H9 (cell line): ENCODE results near the gene EXPH5. TPM values are rescaled to one million over a fixed set of nuclear protein-coding genes. Genes with fewer than 3 reads are reported as not detected.

Experiments used
- DNase-seq: peaks from one replicate; pipeline ENCODE4 v3.0.0-alpha.2; 2017
- H2AFZ ChIP-seq: one replicate; pipeline ENCODE4 v1.6.1; 2013; ENCODE audit warnings: mild to moderate bottlenecking, low read length, control low read depth, moderate library complexity
- H2AK5ac ChIP-seq: 2 replicates; pipeline ENCODE4 v1.6.1; 2013; ENCODE audit warnings: low read length, control low read depth, mixed read lengths; ENCODE audit not compliant: insufficient read length
- H2BK120ac ChIP-seq: one replicate; pipeline ENCODE4 v1.6.1; 2013; ENCODE audit warnings: low read depth, mild to moderate bottlenecking, low read length, control low read depth, inconsistent platforms; ENCODE audit not compliant: poor library complexity, severe bottlenecking
- H2BK12ac ChIP-seq: 2 replicates; pipeline ENCODE4 v1.6.1; 2013; ENCODE audit warnings: low read length, control low read depth, mixed read lengths, low read depth; ENCODE audit not compliant: insufficient read length
- H2BK15ac ChIP-seq: 2 replicates; pipeline ENCODE4 v1.6.1; 2013; ENCODE audit warnings: low read depth, low read length, control low read depth
- H2BK20ac ChIP-seq: one replicate; pipeline ENCODE4 v1.6.1; 2013; ENCODE audit warnings: low read depth, mild to moderate bottlenecking, low read length, control low read depth, inconsistent platforms; ENCODE audit not compliant: poor library complexity, severe bottlenecking
- H2BK5ac ChIP-seq: 2 replicates; pipeline ENCODE4 v1.6.1; 2013; ENCODE audit warnings: low read length, control low read depth, mixed read lengths; ENCODE audit not compliant: insufficient read length
- H3K14ac ChIP-seq: 2 replicates; pipeline ENCODE4 v1.6.1; 2013; ENCODE audit warnings: low read length, control low read depth; ENCODE audit not compliant: insufficient read depth
- H3K18ac ChIP-seq: 2 replicates; pipeline ENCODE4 v1.6.1; 2013; ENCODE audit warnings: low read depth, mild to moderate bottlenecking, mixed read lengths, low read length, control low read depth; ENCODE audit not compliant: insufficient read length
- H3K23ac ChIP-seq: 2 replicates; pipeline ENCODE4 v1.6.1; 2013; ENCODE audit warnings: low read length, control low read depth, mixed read lengths, low read depth; ENCODE audit not compliant: insufficient read length
- H3K23me2 ChIP-seq: 2 replicates; pipeline ENCODE4 v1.6.1; 2013; ENCODE audit warnings: low read depth, mild to moderate bottlenecking, mixed read lengths, low read length, control low read depth; ENCODE audit not compliant: insufficient read length, poor library complexity, severe bottlenecking
- H3K27ac ChIP-seq: 2 replicates; pipeline ENCODE4 v1.5.1; 2013; ENCODE audit warnings: low read length, control low read depth, mixed read lengths, low read depth; ENCODE audit not compliant: insufficient read length
- H3K27me3 ChIP-seq: 2 replicates; pipeline ENCODE4 v1.6.1; 2013; ENCODE audit warnings: low read length, control low read depth, inconsistent platforms; ENCODE audit not compliant: insufficient read depth
- H3K4ac ChIP-seq: 2 replicates; pipeline ENCODE4 v1.6.1; 2013; ENCODE audit warnings: low read depth, mild to moderate bottlenecking, control low read depth, inconsistent platforms, low read length, moderate library complexity
- H3K4me1 ChIP-seq: 2 replicates; pipeline ENCODE4 v1.6.1; 2013; ENCODE audit warnings: low read length, control low read depth, inconsistent platforms; ENCODE audit not compliant: insufficient read depth
- H3K4me2 ChIP-seq: 2 replicates; pipeline ENCODE4 v1.6.1; 2013; ENCODE audit warnings: low read length, control low read depth, mixed read lengths; ENCODE audit not compliant: insufficient read length, insufficient read depth
- H3K56ac ChIP-seq: 2 replicates; pipeline ENCODE4 v1.6.1; 2013; ENCODE audit warnings: low read depth, mild to moderate bottlenecking, mixed read lengths, low read length, control low read depth; ENCODE audit not compliant: insufficient read length
- H3K79me1 ChIP-seq: 2 replicates; pipeline ENCODE4 v1.6.1; 2013; ENCODE audit warnings: low read depth, mild to moderate bottlenecking, moderate library complexity, low read length, control low read depth, inconsistent platforms; ENCODE audit not compliant: insufficient read depth, poor library complexity, severe bottlenecking
- H3K79me2 ChIP-seq: 2 replicates; pipeline ENCODE4 v1.6.1; 2013; ENCODE audit warnings: low read length, control low read depth, inconsistent platforms; ENCODE audit not compliant: insufficient read depth
- H3K9ac ChIP-seq: 2 replicates; pipeline ENCODE4 v1.6.1; 2013; ENCODE audit warnings: low read length, control low read depth, mixed read lengths; ENCODE audit not compliant: insufficient read length; ENCODE audit errors: extremely low read depth
- H3K9me3 ChIP-seq: one replicate; pipeline ENCODE4 v1.6.1; 2013; ENCODE audit warnings: low read depth, low read length, inconsistent platforms; ENCODE audit not compliant: control insufficient read depth
- H3T11ph ChIP-seq: one replicate; pipeline ENCODE4 v1.6.1; 2013; ENCODE audit warnings: mild to moderate bottlenecking, low read length, control low read depth, inconsistent platforms
- H4K20me1 ChIP-seq: one replicate; pipeline ENCODE4 v1.6.1; 2013; ENCODE audit not compliant: control insufficient read depth, insufficient read length, insufficient read depth
- H4K5ac ChIP-seq: 2 replicates; pipeline ENCODE4 v1.6.1; 2013; ENCODE audit warnings: low read depth, mild to moderate bottlenecking, mixed read lengths, low read length, control low read depth; ENCODE audit not compliant: insufficient read length
- H4K8ac ChIP-seq: replicated peaks from 2 replicates; pipeline ENCODE4 v1.6.1; 2013; ENCODE audit warnings: low read length, control low read depth, mixed read lengths, low read depth; ENCODE audit not compliant: insufficient read length
- H4K91ac ChIP-seq: 2 replicates; pipeline ENCODE4 v1.6.1; 2013; ENCODE audit warnings: low read depth, mild to moderate bottlenecking, moderate library complexity, mixed read lengths, low read length, control low read depth; ENCODE audit not compliant: insufficient read length
- H3K27ac Mint-ChIP-seq, 3 experiments: 2 replicates in 2 of 3; 3 replicates in 1 of 3; pipeline ENCODE4 v1.8.0; 2020 to 2021; ENCODE audit warnings: mixed read lengths in 3 of 3, mild to moderate bottlenecking in 1 of 3, moderate library complexity in 1 of 3
- H3K27me3 Mint-ChIP-seq: 2 replicates; pipeline ENCODE4 v1.8.0; 2021; ENCODE audit warnings: low read depth, mild to moderate bottlenecking, moderate library complexity, mixed read lengths
- H3K36me3 Mint-ChIP-seq, 3 experiments: 2 replicates in 2 of 3; 3 replicates in 1 of 3; pipeline ENCODE4 v1.8.0; 2020 to 2021; ENCODE audit warnings: low read depth in 3 of 3, mixed read lengths in 3 of 3; ENCODE audit not compliant: insufficient read depth in 1 of 3
- H3K4me1 Mint-ChIP-seq, 2 experiments: 2 replicates each; pipeline ENCODE4 v1.8.0; 2020; ENCODE audit warnings: mixed read lengths in 2 of 2
- H3K4me3 Mint-ChIP-seq, 2 experiments: 2 replicates in 1 of 2; 3 replicates in 1 of 2; pipeline ENCODE4 v1.8.0; 2020 to 2021; ENCODE audit warnings: mild to moderate bottlenecking in 2 of 2, mixed read lengths in 2 of 2, moderate library complexity in 1 of 2
- H3K9me3 Mint-ChIP-seq, 2 experiments: 2 replicates in 1 of 2; 3 replicates in 1 of 2; pipeline ENCODE4 v1.8.0; 2020; ENCODE audit warnings: mild to moderate bottlenecking in 2 of 2, mixed read lengths in 2 of 2, moderate library complexity in 1 of 2
- WGBS: extraction: QIAGEN DNeasy Blood & Tissue Kit; methylation state at CpG from one replicate; pipeline ENCODE4 v1.1.7; 2013; ENCODE audit warnings: missing lambda C conversion rate, low lambda C conversion rate, mixed read lengths; ENCODE audit not compliant: insufficient read length; ENCODE audit errors: extremely low coverage; 5-methylcytosine and 5-hydroxymethylcytosine counted together
- total RNA-seq: library from RNA; stranded (reverse); gene quantifications from 2 replicates; pipeline ENCODE4 v1.2.1, GENCODE V29; 2021
- TF ChIP-seq, protein P1 (sequence below): fragments of 200-600 bp; sonication (generic); conservative IDR thresholded peaks from 3 replicates; pipeline ENCODE4 v1.8.0; 2021; ENCODE audit warnings: antibody characterized with exemption, mild to moderate bottlenecking

The EXPH5 gene
- total RNA-seq, 1 experiment from 2014 or later, result 3.1 TPM

DNA sequence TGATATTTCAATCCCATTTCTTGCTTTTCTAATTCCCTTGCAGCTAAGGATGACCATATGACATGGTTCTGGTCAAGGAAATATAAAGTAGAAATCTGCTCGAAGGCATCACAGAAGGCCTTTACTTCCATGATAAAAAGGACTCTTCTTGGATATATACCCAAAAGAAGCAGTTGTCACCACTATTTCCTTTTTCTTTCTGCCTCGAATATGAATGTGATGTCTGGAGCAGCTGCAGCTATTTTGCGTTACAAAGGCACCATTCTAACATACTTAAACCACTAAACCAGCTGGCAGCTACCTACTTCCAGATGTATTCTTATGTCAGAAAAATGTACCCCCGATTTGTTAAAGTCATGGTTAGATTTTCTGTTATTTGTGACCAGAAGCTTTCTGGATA lies 18.9 kb downstream of the EXPH5 start:
- no peaks in the 10 kb centered on the region for H3K27me3 Mint-ChIP-seq
- Histone ChIP-seq H2AFZ (no peak overlapping the region), H3K79me1 (no peaks in the 10 kb centered on the region), H3K14ac (no peak overlapping the region), H2BK5ac (no peak overlapping the region), H3K4me1 (peaks cover 2% of the 10 kb centered on the region; the same call in 1 of the 2 replicates), H3K27ac (no peak overlapping the region), H4K20me1 (no peaks in the 10 kb centered on the region), H2AK5ac (no peak overlapping the region), H3K56ac (no peak overlapping the region), H3K27me3 (no peaks in the 10 kb centered on the region), H2BK20ac (no peak overlapping the region), H3K79me2 (no peaks in the 10 kb centered on the region), H3K9ac (no peak overlapping the region), H2BK15ac (no peak overlapping the region), H3K23me2 (no peaks in the 10 kb centered on the region), H3K9me3 (no peaks in the 10 kb centered on the region), H4K8ac (no peak overlapping the region), H3K18ac (no peak overlapping the region), H2BK120ac (no peak overlapping the region), H3T11ph (no peak overlapping the region), H2BK12ac (no peak overlapping the region), H3K4me2 (no peak overlapping the region), H3K23ac (no peak overlapping the region), H3K4ac (no peak overlapping the region), H4K91ac (no peak overlapping the region), H4K5ac (no peak overlapping the region)
- no peak overlapping the region for H3K4me3 Mint-ChIP-seq
- H3K36me3 Mint-ChIP-seq, result no peaks in the 10 kb centered on the region; a peak in 1 of 7 replicates
- no CpG with 5 or more reads among the region's 4 CpGs for WGBS
- H3K9me3 Mint-ChIP-seq, result peaks cover 3% of the 10 kb centered on the region in 2 experiments; a peak in 2 of 5 replicates
- no peak overlapping the region; a peak in 1 of 7 replicates for H3K27ac Mint-ChIP-seq
- DNase-seq, result no peak
- peaks cover 10 to 25% of the 10 kb centered on the region in 2 experiments for H3K4me1 Mint-ChIP-seq
- TF ChIP-seq, protein P1, sequence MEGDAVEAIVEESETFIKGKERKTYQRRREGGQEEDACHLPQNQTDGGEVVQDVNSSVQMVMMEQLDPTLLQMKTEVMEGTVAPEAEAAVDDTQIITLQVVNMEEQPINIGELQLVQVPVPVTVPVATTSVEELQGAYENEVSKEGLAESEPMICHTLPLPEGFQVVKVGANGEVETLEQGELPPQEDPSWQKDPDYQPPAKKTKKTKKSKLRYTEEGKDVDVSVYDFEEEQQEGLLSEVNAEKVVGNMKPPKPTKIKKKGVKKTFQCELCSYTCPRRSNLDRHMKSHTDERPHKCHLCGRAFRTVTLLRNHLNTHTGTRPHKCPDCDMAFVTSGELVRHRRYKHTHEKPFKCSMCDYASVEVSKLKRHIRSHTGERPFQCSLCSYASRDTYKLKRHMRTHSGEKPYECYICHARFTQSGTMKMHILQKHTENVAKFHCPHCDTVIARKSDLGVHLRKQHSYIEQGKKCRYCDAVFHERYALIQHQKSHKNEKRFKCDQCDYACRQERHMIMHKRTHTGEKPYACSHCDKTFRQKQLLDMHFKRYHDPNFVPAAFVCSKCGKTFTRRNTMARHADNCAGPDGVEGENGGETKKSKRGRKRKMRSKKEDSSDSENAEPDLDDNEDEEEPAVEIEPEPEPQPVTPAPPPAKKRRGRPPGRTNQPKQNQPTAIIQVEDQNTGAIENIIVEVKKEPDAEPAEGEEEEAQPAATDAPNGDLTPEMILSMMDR, result no peak
